HG03571 (cell line): Measurements from ENCODE around the gene DRAXIN.
"Not testable (repeated sequence)": the region's sequence is repeated elsewhere in the genome, so short reads cannot be mapped to it uniquely, and the experiment has no call there.

Source experiments
- ATAC-seq: cut with Tn5 transposase; IDR thresholded peaks from one replicate; pipeline ENCODE4 v1.9.1; 2021; ENCODE audit not compliant: unreplicated experiment

DRAXIN gene

GRCh38 chr1:11691302-11691914 is at the start of gene DRAXIN:
Gene DRAXIN, plus strand, starts transcription at chr1:11691710. Its CDS starts 14,549 bp downstream, at chr1:11706259.
- ATAC-seq: no peak

- no peak for ATAC-seq
Observed at GRCh38 chr1:11641776-11642305, 49.7 kb upstream of the DRAXIN start.

GRCh38 chr1:11642418-11643017 is 49.0 kb upstream of the DRAXIN start:
- not testable (repeated sequence) for ATAC-seq

- no peak for ATAC-seq
Observed at GRCh38 chr1:11643782-11644181, 47.7 kb upstream of the DRAXIN start.

- no peak for ATAC-seq
Observed at GRCh38 chr1:11645270-11645669, 46.2 kb upstream of the DRAXIN start.

- ATAC-seq: no peak
Observed at GRCh38 chr1:11645670-11646265, 45.7 kb upstream of the DRAXIN start.

GRCh38 chr1:11646317-11646716 is 45.2 kb upstream of the DRAXIN start:
- no peak for ATAC-seq

GRCh38 chr1:11647333-11647732 is 44.2 kb upstream of the DRAXIN start:
- ATAC-seq: no peak

GRCh38 chr1:11648039-11648438 is 43.5 kb upstream of the DRAXIN start:
- no peak for ATAC-seq

- ATAC-seq: no peak
Observed at GRCh38 chr1:11648732-11649158, 42.8 kb upstream of the DRAXIN start.

GRCh38 chr1:11649237-11649623 is 42.3 kb upstream of the DRAXIN start:
- no peak for ATAC-seq

- ATAC-seq: no peak
Observed at GRCh38 chr1:11649624-11650330, 41.7 kb upstream of the DRAXIN start.

GRCh38 chr1:11650331-11650991 is 41.0 kb upstream of the DRAXIN start:
- no peak for ATAC-seq

- ATAC-seq: no peak
Observed at GRCh38 chr1:11651017-11651416, 40.5 kb upstream of the DRAXIN start.

- no peak for ATAC-seq
Observed at GRCh38 chr1:11652203-11652780, 39.2 kb upstream of the DRAXIN start.

- no peak for ATAC-seq
Observed at GRCh38 chr1:11653101-11653860, 38.2 kb upstream of the DRAXIN start.

- ATAC-seq: no peak
Observed at GRCh38 chr1:11653861-11654136, 37.7 kb upstream of the DRAXIN start.

- peak; percentile 62 for ATAC-seq
Observed at GRCh38 chr1:11654137-11654938, 37.2 kb upstream of the DRAXIN start, which contains the start of the genes FBXO2 and FBXO44. Gene FBXO2, minus strand, starts transcription at chr1:11654429. Its CDS starts 89 bp downstream, at chr1:11654340. Gene FBXO44, plus strand, starts transcription at chr1:11654877. Its CDS starts 959 bp downstream, at chr1:11655836.
